Neural cell (in vitro differentiated cells): ENCODE data around the gene TWNK. TPM values are rescaled to one million over a fixed set of nuclear protein-coding genes. Genes with fewer than 3 reads are reported as not detected.

Source experiments
- H2AFZ ChIP-seq: fragments of 200-600, 300-800 bp; sonication (generic), shearing (Covaris generic); 2 replicates; pipeline ENCODE4 v1.6.0; 2014; ENCODE audit warnings: low read depth, mild to moderate bottlenecking, antibody characterized with exemption, low read length, moderate library complexity
- H3F3A ChIP-seq: fragments of 200-600 bp; shearing (Covaris generic); 2 replicates; pipeline ENCODE4 v1.6.1; 2016; ENCODE audit warnings: mild to moderate bottlenecking, moderate library complexity, mixed read lengths, antibody characterized with exemption, low read length; ENCODE audit not compliant: insufficient read depth, poor library complexity, severe bottlenecking
- H3K27ac ChIP-seq: fragments of 200-600, 300-800 bp; sonication (generic), shearing (Covaris generic); 2 replicates; pipeline ENCODE4 v1.5.1; 2014; ENCODE audit warnings: mild to moderate bottlenecking, low read length, moderate library complexity
- H3K27me3 ChIP-seq: fragments of 300-800, 200-600 bp; sonication (generic), shearing (Covaris generic); 2 replicates; pipeline ENCODE4 v1.6.0; 2014; ENCODE audit warnings: mild to moderate bottlenecking, low read depth, low read length, moderate library complexity; ENCODE audit not compliant: insufficient read depth
- H3K36me3 ChIP-seq: fragments of 300-800, 200-600 bp; sonication (generic), shearing (Covaris generic); 2 replicates; pipeline ENCODE4 v1.5.1; 2014; ENCODE audit warnings: mild to moderate bottlenecking, antibody characterized with exemption, low read length, moderate library complexity; ENCODE audit not compliant: insufficient read depth
- H3K4me2 ChIP-seq: fragments of 300-800, 200-600 bp; sonication (generic), shearing (Covaris generic); 2 replicates; pipeline ENCODE4 v1.6.0; 2014; ENCODE audit warnings: mild to moderate bottlenecking, low read length
- H3K4me3 ChIP-seq: fragments of 300-800, 200-600 bp; sonication (generic), shearing (Covaris generic); 2 replicates; pipeline ENCODE4 v1.5.1; 2014; ENCODE audit warnings: mild to moderate bottlenecking, low read length, moderate library complexity
- H3K79me2 ChIP-seq: fragments of 200-600 bp; shearing (Covaris generic); replicated peaks from 2 replicates; pipeline ENCODE4 v1.6.0; 2014; ENCODE audit warnings: mild to moderate bottlenecking, low read length, moderate library complexity; ENCODE audit not compliant: insufficient read depth
- H3K9ac ChIP-seq: fragments of 300-800, 200-600 bp; sonication (generic), shearing (Covaris generic); 2 replicates; pipeline ENCODE4 v1.6.1; 2016; ENCODE audit warnings: mild to moderate bottlenecking, low read length, mixed read lengths
- H3K9me2 ChIP-seq: fragments of 200-600 bp; shearing (Covaris generic); 2 replicates; pipeline ENCODE4 v1.6.1; 2016; ENCODE audit warnings: mild to moderate bottlenecking, low read length, mixed read lengths; ENCODE audit not compliant: insufficient read depth
- H3K9me3 ChIP-seq: fragments of 200-600, 300-800 bp; sonication (generic), shearing (Covaris generic); 2 replicates; pipeline ENCODE4 v1.6.1; 2016; ENCODE audit warnings: mild to moderate bottlenecking, mixed run types, low read length, moderate library complexity, mixed read lengths
- H4K20me1 ChIP-seq: fragments of 200-600 bp; shearing (Covaris generic); 2 replicates; pipeline ENCODE4 v1.6.1; 2016; ENCODE audit warnings: mild to moderate bottlenecking, mixed run types; ENCODE audit not compliant: insufficient read depth
- EP300 ChIP-seq: fragments of 450-650 bp; conservative IDR thresholded peaks from 2 replicates; pipeline ENCODE4 v1.6.1; 2014; ENCODE audit warnings: antibody characterized with exemption, mild to moderate bottlenecking, moderate library complexity; ENCODE audit not compliant: poor library complexity, severe bottlenecking
- EZH2 ChIP-seq: fragments of 200-600, 300-800 bp; shearing (Covaris generic), sonication (generic); IDR thresholded peaks from 2 replicates; pipeline ENCODE4 v1.6.1; 2014; ENCODE audit warnings: antibody characterized with exemption, low read length, borderline replicate concordance, mild to moderate bottlenecking; ENCODE audit not compliant: insufficient read depth, poor library complexity, severe bottlenecking
- MXI1 ChIP-seq: fragments of 450-650 bp; conservative IDR thresholded peaks from 2 replicates; pipeline ENCODE4 v1.6.1; 2014; ENCODE audit warnings: antibody characterized with exemption, mild to moderate bottlenecking; ENCODE audit not compliant: poor library complexity, severe bottlenecking
- POLR2AphosphoS5 ChIP-seq: IDR thresholded peaks from 2 replicates; pipeline ENCODE4 v1.6.1; 2012
- RAD21 ChIP-seq: fragments of 450-650 bp; conservative IDR thresholded peaks from 2 replicates; pipeline ENCODE4 v1.6.1; 2014; ENCODE audit warnings: antibody characterized with exemption, mild to moderate bottlenecking, moderate library complexity
- SMC3 ChIP-seq: fragments of 450-650 bp; conservative IDR thresholded peaks from 2 replicates; pipeline ENCODE4 v1.6.1; 2014; ENCODE audit warnings: antibody characterized with exemption, mild to moderate bottlenecking, moderate library complexity; ENCODE audit not compliant: poor library complexity
- TAF1 ChIP-seq: IDR thresholded peaks from 2 replicates; pipeline ENCODE4 v1.6.1; 2012; ENCODE audit warnings: low read depth
- polyA plus RNA-seq: library from polyadenylated mRNA; depleted of rRNA; stranded (reverse); fragments of >200 nt; gene quantifications from 2 replicates; pipeline ENCODE4 v1.2.3, GENCODE V29; 2014
- TF ChIP-seq, protein P1 (sequence below): fragments of 450-650 bp; IDR thresholded peaks from 2 replicates; pipeline ENCODE4 v1.5.1; 2014; ENCODE audit warnings: antibody characterized with exemption, mild to moderate bottlenecking, moderate library complexity; ENCODE audit not compliant: poor library complexity, severe bottlenecking
- TF ChIP-seq, protein P2 (sequence below): IDR thresholded peaks from 2 replicates; pipeline ENCODE4 v1.6.1; 2012; ENCODE audit warnings: borderline replicate concordance

Gene TWNK
- polyA plus RNA-seq, 1 donor from 2014 or later = 4.8 TPM

DNA sequence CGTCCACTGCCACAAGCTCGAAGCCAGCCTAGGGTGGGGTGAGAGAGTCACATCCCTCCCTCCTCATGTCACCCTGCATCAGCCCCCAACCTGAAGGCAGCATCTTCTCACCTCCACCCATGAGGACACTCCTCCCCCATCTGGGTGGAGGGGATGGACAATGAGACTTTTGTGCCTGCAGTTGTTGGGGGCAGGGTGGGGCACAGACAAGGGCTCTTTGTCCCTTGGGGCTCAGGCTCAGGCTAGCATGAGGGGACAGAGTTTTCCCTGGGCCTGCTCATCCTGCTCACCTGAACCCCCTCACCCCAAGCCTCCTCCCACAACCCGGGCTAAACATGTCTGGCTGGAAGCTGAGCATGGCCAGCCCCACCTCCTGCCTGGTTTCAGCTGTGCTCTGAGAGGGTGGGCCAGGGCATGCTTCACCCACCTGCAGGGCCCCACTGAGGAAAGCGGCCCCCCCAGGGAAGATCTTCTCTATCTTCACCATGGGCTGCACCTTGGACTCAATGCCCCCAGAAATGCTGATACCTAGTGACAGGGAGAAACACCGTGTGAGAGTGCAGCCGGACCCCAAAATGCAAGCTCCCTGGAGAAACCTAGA lies 21.6 kb downstream of the TWNK start:
- H4K20me1 ChIP-seq = no peaks in the 10 kb centered on the region
- no peaks in the 10 kb centered on the region for H3F3A ChIP-seq
- H3K9ac ChIP-seq = no peak overlapping the region
- H3K27me3 ChIP-seq = no peaks in the 10 kb centered on the region
- H3K4me2 ChIP-seq = no peak overlapping the region
- H3K27ac ChIP-seq = no peak overlapping the region
- H2AFZ ChIP-seq = no peak overlapping the region
- no peaks in the 10 kb centered on the region for H3K9me2 ChIP-seq
- no peak for TF ChIP-seq TAF1
- TF ChIP-seq, protein P1, sequence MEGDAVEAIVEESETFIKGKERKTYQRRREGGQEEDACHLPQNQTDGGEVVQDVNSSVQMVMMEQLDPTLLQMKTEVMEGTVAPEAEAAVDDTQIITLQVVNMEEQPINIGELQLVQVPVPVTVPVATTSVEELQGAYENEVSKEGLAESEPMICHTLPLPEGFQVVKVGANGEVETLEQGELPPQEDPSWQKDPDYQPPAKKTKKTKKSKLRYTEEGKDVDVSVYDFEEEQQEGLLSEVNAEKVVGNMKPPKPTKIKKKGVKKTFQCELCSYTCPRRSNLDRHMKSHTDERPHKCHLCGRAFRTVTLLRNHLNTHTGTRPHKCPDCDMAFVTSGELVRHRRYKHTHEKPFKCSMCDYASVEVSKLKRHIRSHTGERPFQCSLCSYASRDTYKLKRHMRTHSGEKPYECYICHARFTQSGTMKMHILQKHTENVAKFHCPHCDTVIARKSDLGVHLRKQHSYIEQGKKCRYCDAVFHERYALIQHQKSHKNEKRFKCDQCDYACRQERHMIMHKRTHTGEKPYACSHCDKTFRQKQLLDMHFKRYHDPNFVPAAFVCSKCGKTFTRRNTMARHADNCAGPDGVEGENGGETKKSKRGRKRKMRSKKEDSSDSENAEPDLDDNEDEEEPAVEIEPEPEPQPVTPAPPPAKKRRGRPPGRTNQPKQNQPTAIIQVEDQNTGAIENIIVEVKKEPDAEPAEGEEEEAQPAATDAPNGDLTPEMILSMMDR = no peak
- TF ChIP-seq POLR2AphosphoS5 = no peak
- TF ChIP-seq MXI1 = no peak
- TF ChIP-seq SMC3 = no peak
- no peak for TF ChIP-seq EP300
- TF ChIP-seq, protein P2, sequence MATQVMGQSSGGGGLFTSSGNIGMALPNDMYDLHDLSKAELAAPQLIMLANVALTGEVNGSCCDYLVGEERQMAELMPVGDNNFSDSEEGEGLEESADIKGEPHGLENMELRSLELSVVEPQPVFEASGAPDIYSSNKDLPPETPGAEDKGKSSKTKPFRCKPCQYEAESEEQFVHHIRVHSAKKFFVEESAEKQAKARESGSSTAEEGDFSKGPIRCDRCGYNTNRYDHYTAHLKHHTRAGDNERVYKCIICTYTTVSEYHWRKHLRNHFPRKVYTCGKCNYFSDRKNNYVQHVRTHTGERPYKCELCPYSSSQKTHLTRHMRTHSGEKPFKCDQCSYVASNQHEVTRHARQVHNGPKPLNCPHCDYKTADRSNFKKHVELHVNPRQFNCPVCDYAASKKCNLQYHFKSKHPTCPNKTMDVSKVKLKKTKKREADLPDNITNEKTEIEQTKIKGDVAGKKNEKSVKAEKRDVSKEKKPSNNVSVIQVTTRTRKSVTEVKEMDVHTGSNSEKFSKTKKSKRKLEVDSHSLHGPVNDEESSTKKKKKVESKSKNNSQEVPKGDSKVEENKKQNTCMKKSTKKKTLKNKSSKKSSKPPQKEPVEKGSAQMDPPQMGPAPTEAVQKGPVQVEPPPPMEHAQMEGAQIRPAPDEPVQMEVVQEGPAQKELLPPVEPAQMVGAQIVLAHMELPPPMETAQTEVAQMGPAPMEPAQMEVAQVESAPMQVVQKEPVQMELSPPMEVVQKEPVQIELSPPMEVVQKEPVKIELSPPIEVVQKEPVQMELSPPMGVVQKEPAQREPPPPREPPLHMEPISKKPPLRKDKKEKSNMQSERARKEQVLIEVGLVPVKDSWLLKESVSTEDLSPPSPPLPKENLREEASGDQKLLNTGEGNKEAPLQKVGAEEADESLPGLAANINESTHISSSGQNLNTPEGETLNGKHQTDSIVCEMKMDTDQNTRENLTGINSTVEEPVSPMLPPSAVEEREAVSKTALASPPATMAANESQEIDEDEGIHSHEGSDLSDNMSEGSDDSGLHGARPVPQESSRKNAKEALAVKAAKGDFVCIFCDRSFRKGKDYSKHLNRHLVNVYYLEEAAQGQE = no peak
- no peak for TF ChIP-seq EZH2
- TF ChIP-seq RAD21 = no peak
- H3K4me3 ChIP-seq = no peak overlapping the region
- H3K79me2 ChIP-seq = no peaks in the 10 kb centered on the region
- no peaks in the 10 kb centered on the region for H3K9me3 ChIP-seq
- no peaks in the 10 kb centered on the region for H3K36me3 ChIP-seq

DNA sequence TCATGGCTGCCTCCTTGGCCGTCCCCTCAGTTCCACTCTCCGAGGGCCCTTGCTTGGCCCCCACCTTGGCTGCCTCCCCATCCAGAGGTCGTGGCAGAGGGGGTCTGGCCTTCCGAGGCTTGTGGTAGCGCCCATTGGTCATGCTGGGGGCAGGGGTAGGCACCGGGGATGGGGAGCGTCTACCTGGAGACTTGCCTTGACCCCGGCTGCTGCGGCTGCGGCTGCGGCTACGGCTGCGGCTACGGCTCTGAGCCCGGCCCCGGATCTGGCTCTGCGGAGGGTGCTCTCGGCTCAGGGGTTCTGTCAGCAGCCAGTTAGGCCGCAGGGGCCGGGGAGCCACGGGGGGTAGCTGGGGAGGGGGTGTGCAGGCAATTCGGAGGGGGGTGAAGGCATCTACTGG lies 23.0 kb downstream of the TWNK start:
- no peaks in the 10 kb centered on the region for H3K9me2 ChIP-seq
- H3K9me3 ChIP-seq = no peaks in the 10 kb centered on the region
- no peaks in the 10 kb centered on the region for H3K79me2 ChIP-seq
- H4K20me1 ChIP-seq = no peaks in the 10 kb centered on the region
- H2AFZ ChIP-seq = no peak overlapping the region
- TF ChIP-seq EP300 (no peak), EZH2 (no peak), POLR2AphosphoS5 (no peak), SMC3 (no peak)
- TF ChIP-seq, protein P1 = no peak
- H3K36me3 ChIP-seq = no peaks in the 10 kb centered on the region
- no peak overlapping the region for H3K27ac ChIP-seq
- H3K4me3 ChIP-seq = no peak overlapping the region
- H3K9ac ChIP-seq = no peak overlapping the region
- H3K4me2 ChIP-seq = no peak overlapping the region
- no peaks in the 10 kb centered on the region for H3F3A ChIP-seq
- H3K27me3 ChIP-seq = peaks cover 7% of the 10 kb centered on the region
